NCI-H2107 (cell line): Measurements from ENCODE around the gene TRIP10.
"Not testable (repeated sequence)": the region's sequence is repeated elsewhere in the genome, so short reads cannot be mapped to it uniquely, and the experiment has no call there.

Source experiments
- DNase-seq: peaks from one replicate; lab custom pipeline; 2025; lab: John Stamatoyannopoulos, UW

TRIP10 gene

GRCh38 chr19:6797646-6798045, 58.2 kb downstream of the TRIP10 start:
- no peak for DNase-seq

GRCh38 chr19:6800160-6800790, 60.8 kb downstream of the TRIP10 start:
- DNase-seq = not testable (repeated sequence)

DNA sequence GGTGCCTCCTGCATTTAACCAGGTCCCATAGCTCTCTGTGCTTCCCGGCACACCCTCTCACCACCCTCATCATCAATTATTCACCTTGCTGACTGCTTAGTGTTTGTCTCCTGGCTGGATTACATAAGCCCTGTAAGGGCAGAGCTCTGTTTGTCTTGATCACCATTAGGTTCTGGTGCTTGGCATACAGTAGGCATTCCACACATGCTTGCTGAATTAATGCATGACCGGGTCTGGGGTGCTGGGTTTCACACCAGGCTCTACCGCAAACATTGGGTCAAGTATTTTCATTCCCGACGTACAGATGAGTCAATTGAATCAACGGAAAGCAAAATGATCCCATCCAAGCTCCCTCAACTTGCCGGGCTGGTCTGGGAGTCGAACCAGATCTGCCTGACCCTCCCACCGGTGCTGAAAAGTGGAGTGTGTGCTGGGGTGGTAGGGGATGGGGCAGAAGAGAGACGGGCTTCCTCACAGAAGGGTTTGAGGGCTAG, 61.6 kb downstream of the TRIP10 start:
- DNase-seq = no peak
